H1 (cell line): ENCODE results near the gene BLOC1S1. TPM values are rescaled to one million over a fixed set of nuclear protein-coding genes. Genes with fewer than 3 reads are reported as not detected.

ENCODE experiments used
- CTCF ChIA-PET: fragments of 300-600 bp; sonication (Branson Sonifier 250); formaldehyde crosslinking; loops from one replicate; lab custom pipeline; 2021; ENCODE audit not compliant: partially characterized antibody; lab: Charles Lee
- POLR2A ChIA-PET: fragments of 300-600 bp; sonication (Branson Sonifier 250); formaldehyde crosslinking; loops from one replicate; lab custom pipeline; 2021; ENCODE audit warnings: inconsistent platforms; ENCODE audit not compliant: partially characterized antibody; lab: Charles Lee
- DNase-seq, 2 experiments: peaks; one replicate each; pipeline versions ENCODE4 v3.0.0 to v3.0.0-alpha.2; 2010 to 2022; ENCODE audit warnings: low spot score in 2 of 2, low read depth in 1 of 2, mixed read lengths in 1 of 2
- FAIRE-seq: peaks from 2 replicates; lab custom pipeline; 2011; peaks lifted over from hg19 to GRCh38; lab: Jason Lieb, UNC
- H2AFZ ChIP-seq: 2 replicates; pipeline ENCODE4 v1.8.1; 2012; ENCODE audit warnings: low read length, inconsistent platforms
- H2AK5ac ChIP-seq: 2 replicates; pipeline ENCODE4 v1.6.1; 2013; ENCODE audit warnings: low read depth, low read length
- H2BK120ac ChIP-seq: replicated peaks from 2 replicates; pipeline ENCODE3; 2013; ENCODE audit warnings: low read depth, low read length, inconsistent platforms
- H2BK12ac ChIP-seq: 2 replicates; pipeline ENCODE4 v1.6.1; 2013; ENCODE audit warnings: low read depth, low read length
- H2BK15ac ChIP-seq: 2 replicates; pipeline ENCODE4 v1.6.1; 2013; ENCODE audit warnings: low read length
- H2BK20ac ChIP-seq: 2 replicates; pipeline ENCODE4 v1.6.1; 2013; ENCODE audit warnings: low read length
- H2BK5ac ChIP-seq: 2 replicates; pipeline ENCODE4 v1.6.1; 2013; ENCODE audit warnings: low read depth, low read length
- H3K14ac ChIP-seq: 2 replicates; pipeline ENCODE4 v1.6.1; 2013; ENCODE audit warnings: inconsistent platforms; ENCODE audit not compliant: insufficient read length
- H3K18ac ChIP-seq: 2 replicates; pipeline ENCODE4 v1.6.1; 2013; ENCODE audit warnings: low read length; ENCODE audit errors: extremely low read depth
- H3K23ac ChIP-seq: 2 replicates; pipeline ENCODE4 v1.6.1; 2013; ENCODE audit warnings: inconsistent platforms; ENCODE audit not compliant: insufficient read length
- H3K23me2 ChIP-seq: 2 replicates; pipeline ENCODE4 v1.6.1; 2013; ENCODE audit warnings: low read depth, low read length
- H3K27ac ChIP-seq: 2 replicates; pipeline ENCODE4 v1.6.1; 2011; ENCODE audit warnings: low read depth, low read length, inconsistent platforms
- H3K27me3 ChIP-seq, 4 experiments: replicated peaks in 1 of 4; 1 replicate in 1 of 4; 2 replicates in 3 of 4; pipeline versions ENCODE4 v1.6.1 to v1.8.1; 2011 to 2013; ENCODE audit warnings: low read length in 3 of 4, mild to moderate bottlenecking in 3 of 4, inconsistent platforms in 2 of 4, mixed read lengths in 2 of 4, moderate library complexity in 1 of 4; ENCODE audit not compliant: control insufficient read depth in 3 of 4, insufficient read depth in 3 of 4; ENCODE audit errors: extremely low read depth in 1 of 4
- H3K36me3 ChIP-seq, 4 experiments: 2 replicates each; pipeline versions ENCODE4 v1.6.1 to v1.8.1; 2011 to 2013; ENCODE audit warnings: mild to moderate bottlenecking in 4 of 4, low read length in 3 of 4, moderate library complexity in 2 of 4, control low read depth in 1 of 4, inconsistent platforms in 1 of 4; ENCODE audit not compliant: insufficient read depth in 4 of 4, control insufficient read depth in 2 of 4
- H3K4ac ChIP-seq: replicated peaks from 2 replicates; pipeline ENCODE3; 2013; ENCODE audit warnings: low read length, low read depth, mixed read lengths, inconsistent platforms; ENCODE audit not compliant: insufficient read length
- H3K4me1 ChIP-seq, 4 experiments: replicated peaks in 1 of 4; 1 replicate in 1 of 4; 2 replicates in 3 of 4; pipeline versions ENCODE4 v1.6.1 to v1.8.1; 2011 to 2013; ENCODE audit warnings: low read length in 3 of 4, inconsistent platforms in 2 of 4, mixed read lengths in 1 of 4; ENCODE audit not compliant: insufficient read depth in 4 of 4, control insufficient read depth in 3 of 4
- H3K4me2 ChIP-seq, 2 experiments: 2 replicates each; pipeline versions ENCODE4 v1.6.1 to v1.8.1; 2011 to 2013; ENCODE audit warnings: low read depth in 2 of 2, low read length in 2 of 2, control low read depth in 1 of 2, inconsistent platforms in 1 of 2, mild to moderate bottlenecking in 1 of 2; ENCODE audit not compliant: insufficient read depth in 1 of 2
- H3K4me3 ChIP-seq, 4 experiments: fragments of 200-600, 300-600 bp in 1 of 4; sonication (generic), shearing (Covaris generic), sonication (Bioruptor Twin) in 1 of 4; 2 replicates each; pipeline versions ENCODE4 v1.5.1 to v1.8.1; 2011 to 2016; ENCODE audit warnings: low read length in 4 of 4, low read depth in 3 of 4, control low read depth in 2 of 4, inconsistent platforms in 2 of 4, mild to moderate bottlenecking in 2 of 4, mixed read lengths in 1 of 4, moderate library complexity in 1 of 4; ENCODE audit not compliant: insufficient read depth in 2 of 4; ENCODE audit errors: extremely low read depth in 1 of 4
- H3K56ac ChIP-seq: replicated peaks from 2 replicates; pipeline ENCODE3; 2013; ENCODE audit warnings: low read depth, mild to moderate bottlenecking, mixed read lengths, low read length, inconsistent platforms; ENCODE audit not compliant: insufficient read length
- H3K79me1 ChIP-seq: 2 replicates; pipeline ENCODE4 v1.6.1; 2013; ENCODE audit warnings: low read depth, low read length, control low read depth
- H3K79me2 ChIP-seq, 2 experiments: 2 replicates each; pipeline versions ENCODE4 v1.6.1 to v1.8.1; 2012 to 2013; ENCODE audit warnings: low read length in 2 of 2, mild to moderate bottlenecking in 2 of 2, inconsistent platforms in 1 of 2; ENCODE audit not compliant: insufficient read depth in 2 of 2, control insufficient read depth in 1 of 2
- H3K9ac ChIP-seq, 4 experiments: replicated peaks in 1 of 4; 1 replicate in 1 of 4; 2 replicates in 3 of 4; pipeline versions ENCODE4 v1.6.1 to v1.8.1; 2011 to 2013; ENCODE audit warnings: low read depth in 3 of 4, low read length in 3 of 4, control low read depth in 2 of 4, mild to moderate bottlenecking in 2 of 4, moderate library complexity in 2 of 4, inconsistent platforms in 1 of 4; ENCODE audit errors: extremely low read depth in 1 of 4
- H3K9me3 ChIP-seq, 2 experiments: 2 replicates each; pipeline versions ENCODE4 v1.6.1 to v1.8.1; 2012 to 2013; ENCODE audit warnings: mild to moderate bottlenecking in 2 of 2, moderate library complexity in 2 of 2, control low read depth in 1 of 2, inconsistent platforms in 1 of 2, low read depth in 1 of 2, low read length in 1 of 2, mixed read lengths in 1 of 2; ENCODE audit not compliant: insufficient read depth in 2 of 2
- H4K20me1 ChIP-seq, 2 experiments: replicated peaks in 1 of 2; 2 replicates each; pipeline versions ENCODE3 to v1.8.1; 2011 to 2013; ENCODE audit warnings: inconsistent platforms in 2 of 2, low read length in 2 of 2, mild to moderate bottlenecking in 1 of 2; ENCODE audit not compliant: insufficient read depth in 2 of 2, control insufficient read depth in 1 of 2
- H4K5ac ChIP-seq: 2 replicates; pipeline ENCODE4 v1.6.1; 2013; ENCODE audit warnings: low read length, low read depth, mixed read lengths, inconsistent platforms; ENCODE audit not compliant: insufficient read length
- H4K8ac ChIP-seq: 2 replicates; pipeline ENCODE4 v1.8.0; 2013; ENCODE audit warnings: mild to moderate bottlenecking, moderate library complexity, low read length, inconsistent platforms; ENCODE audit not compliant: insufficient read depth; ENCODE audit errors: extremely low read depth
- H4K91ac ChIP-seq: replicated peaks from 2 replicates; pipeline ENCODE3; 2013; ENCODE audit warnings: low read length, mixed read lengths, inconsistent platforms; ENCODE audit not compliant: insufficient read length
- ATF3 ChIP-seq: IDR thresholded peaks from 2 replicates; pipeline ENCODE4 v1.6.1; 2011; ENCODE audit warnings: low read depth, mild to moderate bottlenecking, low read length; ENCODE audit not compliant: insufficient read depth
- EP300 ChIP-seq, 2 experiments: IDR thresholded peaks; 1 replicate in 1 of 2; 2 replicates in 1 of 2; pipeline ENCODE4 v1.6.1; 2011 to 2012; ENCODE audit warnings: low read depth in 2 of 2, low read length in 2 of 2, mild to moderate bottlenecking in 2 of 2, borderline replicate concordance in 1 of 2, inconsistent platforms in 1 of 2, moderate library complexity in 1 of 2
- POLR2A ChIP-seq, 2 experiments: IDR thresholded peaks; 1 replicate in 1 of 2; 2 replicates in 1 of 2; pipeline ENCODE4 v1.6.1; 2011; ENCODE audit warnings: low read depth in 2 of 2, low read length in 2 of 2, mild to moderate bottlenecking in 2 of 2; ENCODE audit errors: control extremely low read depth in 1 of 2
- RBBP5 ChIP-seq: IDR thresholded peaks from 2 replicates; pipeline ENCODE4 v1.7.1; 2012; ENCODE audit warnings: low read depth, mild to moderate bottlenecking, inconsistent platforms, low read length, moderate library complexity, borderline replicate concordance
- SUZ12 ChIP-seq: fragments of 200-600 bp; sonication (generic); IDR thresholded peaks from 2 replicates; pipeline ENCODE4 v1.6.1; 2012; ENCODE audit warnings: mild to moderate bottlenecking, inconsistent platforms, low read length, moderate library complexity, mixed read lengths
- TAF7 ChIP-seq: optimal IDR thresholded peaks from 2 replicates; pipeline ENCODE3; 2011; ENCODE audit warnings: low read depth, mild to moderate bottlenecking, inconsistent platforms, low read length, moderate library complexity, borderline replicate concordance
- USF2 ChIP-seq: IDR thresholded peaks from 2 replicates; pipeline ENCODE4 v1.6.1; 2011; ENCODE audit warnings: low read length, improper control_type of control experiment
- WGBS, 2 experiments: shearing (Covaris generic) in 1 of 2; methylation state at CpG; one replicate each; pipeline versions ENCODE4 v1.1.6 to v1.1.7; 2013 to 2015; ENCODE audit warnings: low lambda C conversion rate in 2 of 2, mixed read lengths in 2 of 2, inconsistent platforms in 1 of 2, low coverage in 1 of 2, missing lambda C conversion rate in 1 of 2; ENCODE audit not compliant: insufficient replicate concordance in 2 of 2, insufficient coverage in 1 of 2, insufficient read length in 1 of 2; ENCODE audit errors: extremely low coverage in 1 of 2, missing lambda C conversion rate in 1 of 2; 5-methylcytosine and 5-hydroxymethylcytosine counted together
- polyA plus RNA-seq, 7 experiments: library from polyadenylated mRNA; depleted of rRNA in 3 of 7; stranded (reverse) in 5 of 7; unstranded in 2 of 7; fragments of >200 nt in 5 of 7; fragments of 200-250 nt in 2 of 7; gene quantifications; 1 replicate in 5 of 7; 2 replicates in 1 of 7; 4 replicates in 1 of 7; pipeline versions ENCODE4 v1.2.1 to v1.2.3, GENCODE V29; 2011 to 2013; ENCODE audit warnings: missing spikeins in 2 of 7, mixed read lengths in 2 of 7
- total RNA-seq: library from RNA; stranded (reverse); fragmentation: NEBNext Ultra II Directional; extraction: Animal tissue kit (Norgen Biotek cat#: 25700); gene quantifications from 2 replicates; pipeline ENCODE4 v1.2.1, GENCODE V29; 2021

BLOC1S1 gene
- total and polyA plus RNA-seq, 2 of the 8 experiments (the other 6 are each of a cell fraction or from before 2014, with no cell fraction given) = 91.1 to 185 TPM

- peak within 1 kb of the TSS; percentile 75 to 86 (median 76) for H3K9ac ChIP-seq
- H2AK5ac ChIP-seq = no peak within 1 kb of the TSS
- peak within 1 kb of the TSS; percentile 94 for H3K4ac ChIP-seq
- no peak within 1 kb of the TSS for H2AFZ ChIP-seq
- H3K4me2 ChIP-seq = peak within 1 kb of the TSS; percentile 82 to 92
- DNase-seq (peak in 1 of 2 experiments; percentile 85), FAIRE-seq (peak; percentile 28)
- H2BK5ac ChIP-seq = peak within 1 kb of the TSS; percentile 77; the same call in 1 of the 2 replicates
- peak within 1 kb of the TSS; percentile 54 to 93 (median 90) for H3K4me3 ChIP-seq
- H2BK12ac ChIP-seq = peak within 1 kb of the TSS; percentile 68; the same call in 1 of the 2 replicates
- H3K4me1 ChIP-seq = peaks cover 0 to 12% (median 10%) of the 10 kb centered on the region in 4 experiments; a peak in 6 of 7 replicates
- peak within 1 kb of the TSS; percentile 70 for H4K8ac ChIP-seq
- ChIA-PET POLR2A (interaction anchor here (0.5 to 34.1 kb wide), 17 partner anchors 9 to 1383 kb away, joined by 3 to 809 read pairs (median 7); partner anchors contain the start of genes BLOC1S1, DNAJC14, ITGA7 and ORMDL2), CTCF (interaction anchor here (0.8 to 2.7 kb wide), 17 partner anchors 9 to 210 kb away, joined by 3 to 34 read pairs (median 5); partner anchors contain the start of genes BLOC1S1, ITGA7, ORMDL2 and RDH5)
- H3K56ac ChIP-seq = peak within 1 kb of the TSS; percentile 66
- no peaks in the 10 kb centered on the region for H3K27me3 ChIP-seq
- peak within 1 kb of the TSS; percentile 82 for H4K5ac ChIP-seq
- WGBS, 2 experiments = 1% methylated on average over 30 of the region's 61 CpGs; no CpG with 5 or more reads in 1 of the 2 experiments
- peak within 1 kb of the TSS; percentile 89 for H3K14ac ChIP-seq
- H3K79me2 ChIP-seq = peaks cover 0 to 17% of the 10 kb centered on the region in 2 experiments; a peak in 2 of 4 replicates
- H3K36me3 ChIP-seq = peaks cover 5 to 25% (median 11%) of the 10 kb centered on the region in 4 experiments; a peak in 5 of 8 replicates
- peak within 1 kb of the TSS; percentile 65 for H2BK15ac ChIP-seq
- H3K23me2 ChIP-seq = peaks cover 15% of the 10 kb centered on the region
- peak within 1 kb of the TSS; percentile 91 for H3K18ac ChIP-seq
- no peaks in the 10 kb centered on the region for H3K9me3 ChIP-seq
- H3K23ac ChIP-seq = no peak within 1 kb of the TSS
- H4K91ac ChIP-seq = peak within 1 kb of the TSS; percentile 69
- H2BK120ac ChIP-seq = peak within 1 kb of the TSS; percentile 45
- peak within 1 kb of the TSS; percentile 68; the same call in 1 of the 2 replicates for H3K27ac ChIP-seq
- no peak within 1 kb of the TSS for H2BK20ac ChIP-seq
- H3K79me1 ChIP-seq = peaks cover 5% of the 10 kb centered on the region; the same call in 1 of the 2 replicates
- H4K20me1 ChIP-seq = peaks cover 0 to 3% of the 10 kb centered on the region in 2 experiments
- TF ChIP-seq RBBP5 = peak; percentile 63; the same call in 1 of the 2 replicates
- TF ChIP-seq SUZ12 = no peak
- TF ChIP-seq ATF3 = 0 out of 2 replicates have a peak, but pooled peaks have one; percentile 28
- peak; percentile 57 to 74; a peak in 2 of 3 replicates for TF ChIP-seq POLR2A (IDR thresholded peaks at IDR 0.05; ENCODE audit: control extremely low read depth in 1 of 2, low read depth in 2 of 2, low read length in 2 of 2)
- 0 out of 3 replicates have a peak, but pooled peaks of 1 of the 2 experiments have one; percentile 7 for TF ChIP-seq EP300 (IDR thresholded peaks at IDR 0.05; ENCODE audit: borderline replicate concordance in 1 of 2, low read depth in 2 of 2, low read length in 2 of 2)
- TF ChIP-seq USF2 = peak; percentile 64
- peak; percentile 27 for TF ChIP-seq TAF7
Observed at GRCh38 chr12:55728939-55729818, 13.3 kb downstream of the BLOC1S1 start, which contains the start of gene CD63. Gene CD63, minus strand, starts transcription at chr12:55729009. Its CDS starts 668 bp downstream, at chr12:55728341.
